Epithelial cell of prostate (primary cell): ENCODE data around the gene ITCH.
"Not testable (repeated sequence)": the region's sequence is repeated elsewhere in the genome, so short reads cannot be mapped to it uniquely, and the experiment has no call there.

Experiments
- DNase-seq: peaks from one replicate; pipeline ENCODE4 v3.0.0-alpha.2; 2011; ENCODE audit warnings: low read depth, low spot score
- H3K27ac ChIP-seq: fragments of 450-650 bp; 2 replicates; pipeline ENCODE4 v1.5.1; 2017; ENCODE audit warnings: mild to moderate bottlenecking

The ITCH gene

GRCh38 chr20:34363062-34363464 lies at the start of gene ITCH:
Gene ITCH, plus strand, starts transcription at chr20:34363273. Its CDS starts 30,539 bp downstream, at chr20:34393812.
- peak; percentile 75 for DNase-seq
- H3K27ac ChIP-seq = peak within 1 kb of the TSS; percentile 77

GRCh38 chr20:34315236-34315635 lies 47.8 kb upstream of the ITCH start:
- H3K27ac ChIP-seq = peak overlapping the region; percentile 97
- DNase-seq = no peak

GRCh38 chr20:34316196-34316814 lies 46.8 kb upstream of the ITCH start:
- peak overlapping the region; percentile 97 for H3K27ac ChIP-seq
- peak; percentile 49 for DNase-seq

- DNase-seq = no peak
These were observed 44.2 kb upstream of the ITCH start for GRCh38 chr20:34318609-34319443.

GRCh38 chr20:34320861-34321260 lies 42.2 kb upstream of the ITCH start:
- no peak for DNase-seq
- no peak overlapping the region for H3K27ac ChIP-seq

More at GRCh38 chr20:34318609-34319443, 44.2 kb upstream of the ITCH start:
- H3K27ac ChIP-seq = no peak overlapping the region

- DNase-seq = no peak
- H3K27ac ChIP-seq = no peak overlapping the region
These were observed 40.6 kb upstream of the ITCH start for GRCh38 chr20:34322267-34323105.

- no peak for DNase-seq
- no peak overlapping the region for H3K27ac ChIP-seq
These were observed 38.5 kb upstream of the ITCH start for GRCh38 chr20:34324541-34324940.

GRCh38 chr20:34328207-34328606 lies 34.9 kb upstream of the ITCH start:
- not testable (repeated sequence) for DNase-seq, H3K27ac ChIP-seq

- no peak for DNase-seq
- H3K27ac ChIP-seq = no peak overlapping the region
These were observed 34.0 kb upstream of the ITCH start for GRCh38 chr20:34328928-34329677.

- not testable (repeated sequence) for H3K27ac ChIP-seq, DNase-seq
These were observed 32.1 kb upstream of the ITCH start for GRCh38 chr20:34330861-34331544.

GRCh38 chr20:34331838-34332237 lies 31.2 kb upstream of the ITCH start:
- no peak overlapping the region for H3K27ac ChIP-seq
- DNase-seq = no peak

- no peak for DNase-seq
- H3K27ac ChIP-seq = no peak overlapping the region
These were observed 30.7 kb upstream of the ITCH start for GRCh38 chr20:34332262-34332920.

GRCh38 chr20:34333786-34334185 lies 29.3 kb upstream of the ITCH start:
- no peak for DNase-seq

GRCh38 chr20:34334654-34335407 lies 28.2 kb upstream of the ITCH start:
- no peak for DNase-seq
- peak overlapping the region; percentile 90 for H3K27ac ChIP-seq

More at GRCh38 chr20:34333786-34334185, 29.3 kb upstream of the ITCH start:
- no peak overlapping the region for H3K27ac ChIP-seq

- no peak overlapping the region for H3K27ac ChIP-seq
- no peak for DNase-seq
These were observed 25.5 kb upstream of the ITCH start for GRCh38 chr20:34337544-34337943.

GRCh38 chr20:34337982-34338726 lies 24.9 kb upstream of the ITCH start:
- no peak for DNase-seq
- H3K27ac ChIP-seq = no peak overlapping the region

- not testable (repeated sequence) for DNase-seq
- peak overlapping the region; percentile 6 for H3K27ac ChIP-seq
These were observed 22.3 kb upstream of the ITCH start for GRCh38 chr20:34340726-34341125.
